Activated T-cell treated with anti-CD3 and anti-CD28 coated beads, Interleukin-2, amount 50 U/mL, for 24 hours (primary cell): ENCODE measurements around the gene ITPR3.

Experiments
- DNase-seq: peaks from one replicate; pipeline ENCODE4 v3.0.0-alpha.2; 2020
- H3K27ac Mint-ChIP-seq: 2 replicates; pipeline ENCODE4 v1.8.0; 2020; ENCODE audit warnings: mild to moderate bottlenecking, mixed read lengths
- H3K27me3 Mint-ChIP-seq: 2 replicates; pipeline ENCODE4 v1.8.0; 2020; ENCODE audit warnings: mixed read lengths
- H3K36me3 Mint-ChIP-seq: 2 replicates; pipeline ENCODE4 v1.8.0; 2020; ENCODE audit warnings: low read depth, mixed read lengths
- H3K4me1 Mint-ChIP-seq: 2 replicates; pipeline ENCODE4 v1.8.0; 2020; ENCODE audit warnings: low read depth, mixed read lengths
- H3K4me3 Mint-ChIP-seq: 2 replicates; pipeline ENCODE4 v1.8.0; 2020; ENCODE audit warnings: mild to moderate bottlenecking, moderate library complexity, mixed read lengths
- H3K9me3 Mint-ChIP-seq: 2 replicates; pipeline ENCODE4 v1.8.0; 2020; ENCODE audit warnings: mixed read lengths

The ITPR3 gene

GRCh38 chr6:33683576-33684427, 62.7 kb downstream of the ITPR3 start:
- no peaks in the 10 kb centered on the region for H3K27me3 Mint-ChIP-seq
- peaks cover 14% of the 10 kb centered on the region for H3K4me1 Mint-ChIP-seq
- H3K4me3 Mint-ChIP-seq, result no peak overlapping the region
- H3K27ac Mint-ChIP-seq, result peak overlapping the region; percentile 79
- no peaks in the 10 kb centered on the region for H3K9me3 Mint-ChIP-seq
- DNase-seq, result no peak
- H3K36me3 Mint-ChIP-seq, result peaks cover 98% of the 10 kb centered on the region

GRCh38 chr6:33684428-33684896, 63.3 kb downstream of the ITPR3 start:
- Mint-ChIP-seq H3K4me3 (no peak overlapping the region), H3K27me3 (no peaks in the 10 kb centered on the region), H3K4me1 (peaks cover 14% of the 10 kb centered on the region), H3K27ac (peak overlapping the region; percentile 79), H3K36me3 (peaks cover 98% of the 10 kb centered on the region), H3K9me3 (no peaks in the 10 kb centered on the region)
- DNase-seq, result no peak

- no peaks in the 10 kb centered on the region for H3K9me3 Mint-ChIP-seq
- no peak for DNase-seq
- H3K27me3 Mint-ChIP-seq, result no peaks in the 10 kb centered on the region
- H3K4me3 Mint-ChIP-seq, result no peak overlapping the region
- peaks cover 98% of the 10 kb centered on the region for H3K36me3 Mint-ChIP-seq
- peak overlapping the region; percentile 50 for H3K27ac Mint-ChIP-seq
- H3K4me1 Mint-ChIP-seq, result peaks cover 14% of the 10 kb centered on the region
Observed at GRCh38 chr6:33684983-33685382, 63.9 kb downstream of the ITPR3 start.

- H3K36me3 Mint-ChIP-seq, result peaks cover 98% of the 10 kb centered on the region
- no peak for DNase-seq
Observed at GRCh38 chr6:33685411-33686224, 64.5 kb downstream of the ITPR3 start.

GRCh38 chr6:33686225-33686924, 65.3 kb downstream of the ITPR3 start:
- peaks cover 19% of the 10 kb centered on the region for H3K4me1 Mint-ChIP-seq
- DNase-seq, result no peak
- H3K9me3 Mint-ChIP-seq, result no peaks in the 10 kb centered on the region
- no peak overlapping the region for H3K4me3 Mint-ChIP-seq
- H3K27ac Mint-ChIP-seq, result peak overlapping the region; percentile 60
- H3K36me3 Mint-ChIP-seq, result peaks cover 98% of the 10 kb centered on the region
- no peaks in the 10 kb centered on the region for H3K27me3 Mint-ChIP-seq

More at GRCh38 chr6:33685411-33686224, 64.5 kb downstream of the ITPR3 start:
- Mint-ChIP-seq H3K4me3 (no peak overlapping the region), H3K4me1 (peaks cover 14% of the 10 kb centered on the region), H3K27ac (peak overlapping the region; percentile 12), H3K27me3 (no peaks in the 10 kb centered on the region), H3K9me3 (no peaks in the 10 kb centered on the region)

- Mint-ChIP-seq H3K36me3 (peaks cover 99% of the 10 kb centered on the region), H3K9me3 (no peaks in the 10 kb centered on the region), H3K27ac (peak overlapping the region; percentile 60), H3K27me3 (no peaks in the 10 kb centered on the region), H3K4me1 (peaks cover 27% of the 10 kb centered on the region), H3K4me3 (no peak overlapping the region)
- no peak for DNase-seq
Observed at GRCh38 chr6:33686981-33687975, 66.2 kb downstream of the ITPR3 start.

GRCh38 chr6:33688006-33688405, 66.9 kb downstream of the ITPR3 start:
- Mint-ChIP-seq H3K4me3 (no peak overlapping the region), H3K27ac (no peak overlapping the region), H3K36me3 (peaks cover 99% of the 10 kb centered on the region), H3K4me1 (peaks cover 28% of the 10 kb centered on the region), H3K27me3 (no peaks in the 10 kb centered on the region), H3K9me3 (no peaks in the 10 kb centered on the region)
- DNase-seq, result no peak

- H3K27me3 Mint-ChIP-seq, result no peaks in the 10 kb centered on the region
- H3K9me3 Mint-ChIP-seq, result no peaks in the 10 kb centered on the region
- H3K4me1 Mint-ChIP-seq, result peaks cover 28% of the 10 kb centered on the region
- DNase-seq, result no peak
- peaks cover 99% of the 10 kb centered on the region for H3K36me3 Mint-ChIP-seq
- H3K4me3 Mint-ChIP-seq, result no peak overlapping the region
- peak overlapping the region; percentile 29 for H3K27ac Mint-ChIP-seq
Observed at GRCh38 chr6:33688451-33689147, 67.5 kb downstream of the ITPR3 start.

GRCh38 chr6:33689148-33689494, 68.0 kb downstream of the ITPR3 start:
- peak overlapping the region; percentile 44 for H3K27ac Mint-ChIP-seq

GRCh38 chr6:33689879-33690278, 68.8 kb downstream of the ITPR3 start:
- Mint-ChIP-seq H3K9me3 (no peaks in the 10 kb centered on the region), H3K4me3 (no peak overlapping the region), H3K36me3 (peaks cover 99% of the 10 kb centered on the region), H3K27ac (no peak overlapping the region), H3K27me3 (no peaks in the 10 kb centered on the region), H3K4me1 (peaks cover 39% of the 10 kb centered on the region)
- no peak for DNase-seq

More at GRCh38 chr6:33689148-33689494, 68.0 kb downstream of the ITPR3 start:
- Mint-ChIP-seq H3K36me3 (peaks cover 99% of the 10 kb centered on the region), H3K9me3 (no peaks in the 10 kb centered on the region), H3K27me3 (no peaks in the 10 kb centered on the region), H3K4me1 (peaks cover 32% of the 10 kb centered on the region), H3K4me3 (no peak overlapping the region)
- DNase-seq, result no peak

- Mint-ChIP-seq H3K4me3 (no peak overlapping the region), H3K27ac (peak overlapping the region; percentile 96), H3K4me1 (peaks cover 48% of the 10 kb centered on the region), H3K27me3 (no peaks in the 10 kb centered on the region), H3K9me3 (no peaks in the 10 kb centered on the region), H3K36me3 (peaks cover 99% of the 10 kb centered on the region)
- no peak for DNase-seq
Observed at GRCh38 chr6:33690766-33691165, 69.6 kb downstream of the ITPR3 start.

GRCh38 chr6:33691456-33692077, 70.4 kb downstream of the ITPR3 start:
- peaks cover 99% of the 10 kb centered on the region for H3K36me3 Mint-ChIP-seq
- H3K27ac Mint-ChIP-seq, result peak overlapping the region; percentile 96
- no peaks in the 10 kb centered on the region for H3K27me3 Mint-ChIP-seq
- H3K4me3 Mint-ChIP-seq, result no peak overlapping the region
- H3K4me1 Mint-ChIP-seq, result peaks cover 56% of the 10 kb centered on the region
- no peaks in the 10 kb centered on the region for H3K9me3 Mint-ChIP-seq
- no peak for DNase-seq
